B cell (primary cell): ENCODE results near the gene HIRA. TPM values are rescaled to one million over a fixed set of nuclear protein-coding genes. Genes with fewer than 3 reads are reported as not detected.
A peak's percentile ranks its signal among the peaks of the same experiment; 100 is the strongest.

ENCODE experiments used
- ATAC-seq: fragments of 200-7000 bp; cut with Tn5 transposase; one replicate; pipeline ENCODE4 v1.10.0; 2021; ENCODE audit warnings: low read depth, mild to moderate bottlenecking, moderate number of reproducible peaks, moderate library complexity
- CTCF ChIA-PET: fragments of 350-600 bp; sonication (Branson Sonifier 250); formaldehyde crosslinking; loops from one replicate; lab custom pipeline; 2021; ENCODE audit warnings: antibody characterized with exemption, inconsistent platforms; lab: Charles Lee
- POLR2A ChIA-PET: fragments of 350-600 bp; sonication (Branson Sonifier 250); formaldehyde crosslinking; loops from one replicate; lab custom pipeline; 2021; ENCODE audit warnings: antibody characterized with exemption; lab: Charles Lee
- DNase-seq: peaks from one replicate; pipeline ENCODE4 v3.0.0; 2013
- H2AFZ ChIP-seq: 2 replicates; pipeline ENCODE4 v1.6.1; 2012; ENCODE audit warnings: mild to moderate bottlenecking, low read depth, low read length; ENCODE audit not compliant: insufficient read depth, poor library complexity, severe bottlenecking
- H3K27ac ChIP-seq, 2 donors: 1 replicate in 1 of 2; 2 replicates in 1 of 2; pipeline ENCODE4 v1.5.1; 2012 to 2013; ENCODE audit warnings: low read length in 2 of 2, mild to moderate bottlenecking in 2 of 2, moderate library complexity in 1 of 2
- H3K27me3 ChIP-seq, 4 experiments: fragments of 200-600 bp in 1 of 4; sonication (generic) in 1 of 4; replicated peaks in 1 of 4; 1 replicate in 2 of 4; 2 replicates in 2 of 4; pipeline versions ENCODE4 v1.6.1 to v1.7.0; 2013 to 2016; ENCODE audit warnings: low read length in 3 of 4, mild to moderate bottlenecking in 2 of 4, mixed read lengths in 1 of 4, moderate library complexity in 1 of 4; ENCODE audit not compliant: insufficient read depth in 4 of 4, control insufficient read depth in 3 of 4; ENCODE audit errors: control extremely low read depth in 1 of 4
- H3K36me3 ChIP-seq, 2 experiments: replicated peaks in 1 of 2; 1 replicate in 1 of 2; 2 replicates in 1 of 2; pipeline versions ENCODE4 v1.6.1 to v1.7.1; 2013; ENCODE audit warnings: low read length in 1 of 2; ENCODE audit not compliant: insufficient read depth in 2 of 2, control insufficient read depth in 1 of 2; ENCODE audit errors: control extremely low read depth in 1 of 2, extremely low read depth in 1 of 2
- H3K4me1 ChIP-seq, 2 donors: fragments of 200-600 bp in 1 of 2; sonication (generic) in 1 of 2; 1 replicate in 1 of 2; 2 replicates in 1 of 2; pipeline versions ENCODE4 v1.5.1 to v1.6.1; 2013 to 2017; ENCODE audit warnings: low read length in 2 of 2; ENCODE audit not compliant: control insufficient read depth in 2 of 2, insufficient read depth in 2 of 2
- H3K4me2 ChIP-seq: replicated peaks from 2 replicates; pipeline ENCODE3; 2012; ENCODE audit warnings: mild to moderate bottlenecking, low read depth, low read length; ENCODE audit not compliant: poor library complexity, severe bottlenecking
- H3K4me3 ChIP-seq, 5 experiments: fragments of 200-600 bp in 1 of 5; sonication (generic) in 1 of 5; 1 replicate in 3 of 5; 2 replicates in 2 of 5; pipeline versions ENCODE4 v1.5.1 to v1.7.0; 2011 to 2016; ENCODE audit warnings: low read length in 4 of 5, mild to moderate bottlenecking in 4 of 5, low read depth in 2 of 5, control low read depth in 1 of 5, moderate library complexity in 1 of 5; ENCODE audit not compliant: insufficient read depth in 1 of 5; ENCODE audit errors: control extremely low read depth in 1 of 5, extremely low read depth in 1 of 5
- H3K79me2 ChIP-seq: fragments of 200-600 bp; sonication (generic); one replicate; pipeline ENCODE4 v1.6.0; 2016; ENCODE audit warnings: low read length; ENCODE audit not compliant: control insufficient read depth, insufficient read depth
- H3K9ac ChIP-seq: fragments of 200-600 bp; sonication (generic); 2 replicates; pipeline ENCODE4 v1.6.1; 2017; ENCODE audit warnings: mild to moderate bottlenecking, low read length, moderate library complexity
- H3K9me3 ChIP-seq, 3 donors: one replicate each; pipeline versions ENCODE4 v1.6.1 to v1.7.1; 2013; ENCODE audit warnings: low read length in 2 of 3; ENCODE audit not compliant: control insufficient read depth in 2 of 3, insufficient read depth in 1 of 3; ENCODE audit errors: control extremely low read depth in 1 of 3
- H4K20me1 ChIP-seq: 2 replicates; pipeline ENCODE4 v1.6.0; 2012; ENCODE audit warnings: mild to moderate bottlenecking, low read length; ENCODE audit not compliant: insufficient read depth, control insufficient read depth, poor library complexity, severe bottlenecking
- H3K27ac Mint-ChIP-seq: one replicate; pipeline ENCODE4 v1.8.0; 2021; ENCODE audit warnings: mixed read lengths
- H3K27me3 Mint-ChIP-seq: one replicate; pipeline ENCODE4 v1.8.0; 2021; ENCODE audit warnings: mixed read lengths
- H3K4me1 Mint-ChIP-seq: one replicate; pipeline ENCODE4 v1.8.0; 2021; ENCODE audit warnings: mixed read lengths
- H3K4me3 Mint-ChIP-seq: one replicate; pipeline ENCODE4 v1.8.0; 2021; ENCODE audit warnings: mixed read lengths
- H3K9me3 Mint-ChIP-seq: one replicate; pipeline ENCODE4 v1.8.0; 2022; ENCODE audit warnings: mixed read lengths; ENCODE audit not compliant: insufficient read depth
- CTCF ChIP-seq: fragments of 200-600 bp; IDR thresholded peaks from one replicate; pipeline ENCODE4 v1.8.0; 2022; ENCODE audit warnings: antibody characterized with exemption, mild to moderate bottlenecking
- EZH2 ChIP-seq: IDR thresholded peaks from 2 replicates; pipeline ENCODE4 v1.6.1; 2012; ENCODE audit warnings: borderline replicate concordance, low read depth, mild to moderate bottlenecking, moderate library complexity, low read length; ENCODE audit not compliant: insufficient read depth, poor library complexity, severe bottlenecking
- WGBS: methylation state at CpG from one replicate; pipeline ENCODE4 v1.1.5; 2013; ENCODE audit warnings: missing lambda C conversion rate; ENCODE audit not compliant: insufficient coverage; 5-methylcytosine and 5-hydroxymethylcytosine counted together
- intact Hi-C: fragments of 100-400 bp; cut with micrococcal nuclease; formaldehyde crosslinking; loops from one replicate; pipeline ENCODE4 v1.10.0; 2022
- polyA plus RNA-seq: library from polyadenylated mRNA; depleted of rRNA; stranded (reverse); fragments of >200 nt; gene quantifications from 2 replicates; pipeline ENCODE4 v1.2.3, GENCODE V29; 2012
- total RNA-seq, 2 donors: library from RNA; stranded (reverse); fragments of 120-200 nt in 1 of 2; gene quantifications; 1 replicate in 1 of 2; 2 replicates in 1 of 2; pipeline versions ENCODE4 v1.2.3 to v1.2.4, GENCODE V29; 2013 to 2022

The HIRA gene
- total and polyA plus RNA-seq, 2 donors (not counting 1 experiment from before 2014, with no cell fraction given) = 28.3 to 34.5 TPM

GRCh38 chr22:19361501-19362103 lies 69.9 kb downstream of the HIRA start:
- WGBS = 14% methylated on average over 7 of the region's 7 CpGs
- peak overlapping the region; percentile 88 for H3K4me2 ChIP-seq
- H3K27ac Mint-ChIP-seq = peak overlapping the region; percentile 95
- ATAC-seq (peak; percentile 95), DNase-seq (peak; percentile 92)
- peak overlapping the region; percentile 80 for H3K9ac ChIP-seq
- H3K4me3 ChIP-seq = peak overlapping the region; percentile 1 to 65 (median 47)
- H3K4me1 ChIP-seq = peaks cover 64 to 75% of the 10 kb centered on the region in 2 donors
- ChIA-PET POLR2A (interaction anchor here (0.5 to 1.4 kb wide), 6 partner anchors 35 to 240 kb away, joined by 3 to 9 read pairs (median 4); partner anchors contain the start of genes CLTCL1, DGCR2, HIRA and SLC25A1), CTCF (interaction anchor here (0.6 to 1.2 kb wide), 9 partner anchors 9 to 269 kb away, joined by 3 read pairs; no protein-coding TSS in a partner anchor)
- H4K20me1 ChIP-seq = no peaks in the 10 kb centered on the region
- H2AFZ ChIP-seq = peak overlapping the region; percentile 35
- H3K36me3 ChIP-seq = peaks cover 0 to 48% of the 10 kb centered on the region in 2 experiments
- peaks cover 50% of the 10 kb centered on the region for H3K79me2 ChIP-seq
- TF ChIP-seq CTCF = no peak
- no peak for TF ChIP-seq EZH2
- H3K4me1 Mint-ChIP-seq = peaks cover 69% of the 10 kb centered on the region
- intact Hi-C loops = loop anchor here (1.0 to 5.0 kb wide), 6 partner anchors 69 to 261 kb away; partner anchors contain the start of genes C22orf39, CDC45, ESS2 and MRPL40
- peak overlapping the region; percentile 85 for H3K4me3 Mint-ChIP-seq
- no peaks in the 10 kb centered on the region for H3K27me3 Mint-ChIP-seq
- H3K27ac ChIP-seq = peak overlapping the region; percentile 98 to 100
- peaks cover 3% of the 10 kb centered on the region for H3K9me3 Mint-ChIP-seq
- no peaks in the 10 kb centered on the region for H3K27me3 ChIP-seq
- H3K9me3 ChIP-seq = peaks cover 0 to 16% (median 3%) of the 10 kb centered on the region in 3 donors

GRCh38 chr22:19360862-19361261 lies 70.7 kb downstream of the HIRA start:
- peak overlapping the region; percentile 95 for H3K27ac Mint-ChIP-seq
- peak overlapping the region; percentile 80 for H3K9ac ChIP-seq
- peaks cover 64 to 75% of the 10 kb centered on the region in 2 donors for H3K4me1 ChIP-seq
- H4K20me1 ChIP-seq = no peaks in the 10 kb centered on the region
- peak overlapping the region; percentile 98 to 100 for H3K27ac ChIP-seq
- intact Hi-C loops = loop anchor here (1.0 to 5.0 kb wide), 6 partner anchors 69 to 261 kb away; partner anchors contain the start of genes C22orf39, CDC45, ESS2 and MRPL40
- WGBS = 100% methylated on average over 2 of the region's 2 CpGs
- H3K36me3 ChIP-seq = peaks cover 0 to 55% of the 10 kb centered on the region in 2 experiments
- H3K9me3 ChIP-seq = peaks cover 0 to 16% (median 3%) of the 10 kb centered on the region in 3 donors
- no peaks in the 10 kb centered on the region for H3K27me3 Mint-ChIP-seq
- no peak for DNase-seq
- peak overlapping the region; percentile 88 for H3K4me2 ChIP-seq
- no peak overlapping the region for H2AFZ ChIP-seq
- H3K79me2 ChIP-seq = peaks cover 56% of the 10 kb centered on the region
- H3K4me3 Mint-ChIP-seq = peak overlapping the region; percentile 85
- no peak for ATAC-seq
- TF ChIP-seq CTCF (no peak), EZH2 (no peak)
- peaks cover 66% of the 10 kb centered on the region for H3K4me1 Mint-ChIP-seq
- CTCF ChIA-PET = interaction anchor here (0.8 to 1.2 kb wide), 7 partner anchors 8 to 269 kb away, joined by 3 read pairs; no protein-coding TSS in a partner anchor
- no peaks in the 10 kb centered on the region for H3K27me3 ChIP-seq
- H3K9me3 Mint-ChIP-seq = peaks cover 3% of the 10 kb centered on the region
- H3K4me3 ChIP-seq = peak overlapping the region; percentile 1 to 65 (median 47)
- POLR2A ChIA-PET = interaction anchor here (0.5 to 1.4 kb wide), 7 partner anchors 34 to 1211 kb away, joined by 3 to 9 read pairs (median 4); partner anchors contain the start of genes CLTCL1, DGCR2, HIRA and SLC25A1
